GM19463 (cell line): Measurements from ENCODE around the gene REV3L.

ENCODE experiments used
- ATAC-seq: cut with Tn5 transposase; IDR thresholded peaks from one replicate; pipeline ENCODE4 v1.9.1; 2021; ENCODE audit warnings: mild to moderate bottlenecking, moderate library complexity; ENCODE audit not compliant: unreplicated experiment

Gene REV3L

GRCh38 chr6:111470991-111471390, 12.0 kb downstream of the REV3L start:
- ATAC-seq = no peak

- no peak for ATAC-seq
Observed at GRCh38 chr6:111469543-111469942, 13.5 kb downstream of the REV3L start.

GRCh38 chr6:111468329-111469012, 14.5 kb downstream of the REV3L start:
- no peak for ATAC-seq

- no peak for ATAC-seq
Observed at GRCh38 chr6:111464184-111464583, 18.8 kb downstream of the REV3L start.

GRCh38 chr6:111462770-111463391, 20.1 kb downstream of the REV3L start:
- ATAC-seq = no peak

- ATAC-seq = no peak
Observed at GRCh38 chr6:111461860-111462259, 21.2 kb downstream of the REV3L start.

- no peak for ATAC-seq
Observed at GRCh38 chr6:111458670-111459232, 24.3 kb downstream of the REV3L start.

GRCh38 chr6:111456208-111456607, 26.8 kb downstream of the REV3L start:
- ATAC-seq = no peak

GRCh38 chr6:111450636-111451035, 32.4 kb downstream of the REV3L start:
- no peak for ATAC-seq

GRCh38 chr6:111450087-111450486, 32.9 kb downstream of the REV3L start:
- ATAC-seq = no peak

- ATAC-seq = no peak
Observed at GRCh38 chr6:111449129-111449528, 33.9 kb downstream of the REV3L start.

GRCh38 chr6:111447051-111447450, 36.0 kb downstream of the REV3L start:
- ATAC-seq = no peak

- no peak for ATAC-seq
Observed at GRCh38 chr6:111445861-111446267, 37.2 kb downstream of the REV3L start.

GRCh38 chr6:111444794-111445193, 38.2 kb downstream of the REV3L start:
- ATAC-seq = no peak

GRCh38 chr6:111441678-111442243, 41.3 kb downstream of the REV3L start:
- ATAC-seq = no peak

- ATAC-seq = no peak
Observed at GRCh38 chr6:111439171-111439570, 43.8 kb downstream of the REV3L start.

- ATAC-seq = no peak
Observed at GRCh38 chr6:111437573-111437972, 45.4 kb downstream of the REV3L start.

- no peak for ATAC-seq
Observed at GRCh38 chr6:111432511-111432910, 50.5 kb downstream of the REV3L start.

- no peak for ATAC-seq
Observed at GRCh38 chr6:111430605-111431376, 52.2 kb downstream of the REV3L start.

GRCh38 chr6:111429571-111429970, 53.4 kb downstream of the REV3L start:
- no peak for ATAC-seq

GRCh38 chr6:111428811-111429210, 54.2 kb downstream of the REV3L start:
- ATAC-seq = no peak
